Stimulated activated CD4-positive, alpha-beta T cell treated with anti-CD3 and anti-CD28 coated beads, Interleukin-1b, Interleukin-23, amount 100 ng/mL, for 24 hours (primary cell): ENCODE results near the gene ADAMTSL1.

Source experiments
- DNase-seq, 4 experiments: peaks; one replicate each; pipeline ENCODE4 v3.0.0-alpha.2; 2020; ENCODE audit warnings: low read depth in 4 of 4, low spot score in 1 of 4

ADAMTSL1 gene

DNA sequence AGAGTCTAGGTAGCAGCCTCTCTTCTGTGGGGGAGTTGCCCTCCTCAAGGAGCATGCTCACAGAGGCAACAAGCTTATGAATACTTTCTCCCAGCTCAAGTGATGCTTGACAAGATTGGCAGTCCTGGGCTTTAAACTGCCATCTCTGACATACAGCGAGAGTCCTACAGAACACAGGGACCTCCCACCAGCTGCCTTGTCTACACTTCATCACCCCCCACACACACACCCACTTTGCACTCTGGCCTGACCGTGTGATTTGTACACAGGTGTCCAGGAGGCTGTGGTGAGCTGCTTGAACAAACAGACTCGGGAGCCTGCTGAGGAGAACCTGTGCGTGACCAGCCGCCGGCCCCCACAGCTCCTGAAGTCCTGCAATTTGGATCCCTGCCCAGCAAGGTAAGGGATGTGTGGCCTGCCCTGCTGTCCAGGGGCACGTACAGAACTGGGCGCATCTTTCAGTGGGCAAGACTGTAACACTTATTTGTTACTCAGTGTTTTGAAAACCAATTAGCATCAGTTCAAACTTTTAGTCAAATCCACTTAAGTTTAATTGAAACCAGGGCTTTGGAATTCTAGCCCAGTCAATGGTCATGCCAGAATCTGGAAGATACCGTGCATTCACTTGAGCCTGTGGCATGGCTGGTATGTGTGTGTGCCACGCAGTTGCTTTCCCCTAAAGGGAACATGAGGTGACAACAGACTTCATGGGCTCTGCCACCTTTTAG is 247.5 kb downstream of the ADAMTSL1 start:
- DNase-seq = no peak

DNA sequence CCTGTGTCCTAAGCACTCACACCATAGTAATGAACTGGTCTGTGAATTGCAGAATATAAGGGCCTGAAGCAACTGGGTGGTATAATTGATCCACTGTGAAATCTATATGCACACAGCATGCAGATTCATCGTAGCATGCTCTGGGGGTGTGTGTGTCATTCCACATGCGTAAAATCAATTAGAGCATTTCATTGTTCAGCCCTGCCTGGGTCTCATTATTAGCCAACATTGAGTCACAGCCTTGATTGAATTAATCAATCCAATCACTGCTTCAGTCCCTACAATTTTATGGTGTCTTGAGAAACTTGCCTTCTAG is 248.0 kb downstream of the ADAMTSL1 start:
- no peak for DNase-seq

DNA sequence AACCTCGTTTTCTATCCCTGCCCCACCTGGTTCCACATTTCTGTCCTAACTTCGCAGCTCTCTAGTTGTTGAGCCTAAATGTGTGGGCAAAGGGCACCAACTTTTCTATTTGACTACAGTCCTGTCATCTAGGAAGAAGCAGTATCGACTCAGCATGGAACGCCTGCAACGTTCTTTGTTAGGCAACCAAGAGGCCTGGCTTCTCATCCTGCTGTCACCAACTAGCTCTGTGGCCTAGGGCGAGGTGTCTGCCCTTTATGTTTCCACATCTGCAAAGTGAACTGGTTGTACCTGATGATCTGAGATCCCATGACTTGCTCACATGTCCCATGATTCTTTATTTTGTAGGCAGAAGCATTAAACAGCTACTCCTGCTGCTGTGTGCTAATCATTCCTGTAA is 248.9 kb downstream of the ADAMTSL1 start:
- no peak for DNase-seq

DNA sequence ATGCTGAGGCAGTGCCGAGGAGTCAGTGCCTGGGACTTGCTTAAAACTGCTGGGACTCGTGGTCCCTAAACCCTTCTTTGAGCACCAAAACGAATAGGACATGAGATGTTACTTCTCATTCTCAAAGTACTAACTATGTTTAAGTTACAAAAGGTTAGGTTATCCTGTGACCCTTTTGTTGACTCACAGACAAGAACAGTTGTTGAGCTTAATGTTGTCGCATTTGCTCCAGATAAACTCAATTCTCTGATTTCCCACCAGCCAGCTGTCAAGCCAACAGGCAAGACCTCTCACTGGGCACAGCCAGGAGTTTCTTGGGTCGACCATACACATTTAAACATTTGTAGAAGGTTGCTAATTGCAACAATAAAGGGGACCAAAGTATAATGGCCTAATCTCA is 249.4 kb downstream of the ADAMTSL1 start:
- no peak for DNase-seq

DNA sequence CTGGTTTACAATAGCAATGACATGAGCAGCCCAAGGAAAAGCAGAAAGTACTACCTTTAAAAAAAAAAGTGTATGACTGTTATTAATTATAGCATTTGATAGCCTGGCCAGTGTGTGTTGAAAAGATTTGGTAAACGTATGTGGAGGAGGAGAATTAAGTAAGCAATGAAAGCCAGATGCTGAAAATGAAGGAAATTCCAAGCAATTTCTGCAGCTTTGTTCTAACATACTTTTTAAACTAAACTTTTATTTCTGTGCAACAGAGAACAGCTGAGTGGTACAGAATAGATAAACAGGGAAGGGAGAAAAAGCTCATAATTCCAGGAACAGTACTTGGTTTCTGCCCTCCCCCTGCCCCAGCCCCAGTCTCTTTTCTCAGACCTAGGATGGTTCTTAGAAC is 252.6 kb downstream of the ADAMTSL1 start:
- no peak for DNase-seq

DNA sequence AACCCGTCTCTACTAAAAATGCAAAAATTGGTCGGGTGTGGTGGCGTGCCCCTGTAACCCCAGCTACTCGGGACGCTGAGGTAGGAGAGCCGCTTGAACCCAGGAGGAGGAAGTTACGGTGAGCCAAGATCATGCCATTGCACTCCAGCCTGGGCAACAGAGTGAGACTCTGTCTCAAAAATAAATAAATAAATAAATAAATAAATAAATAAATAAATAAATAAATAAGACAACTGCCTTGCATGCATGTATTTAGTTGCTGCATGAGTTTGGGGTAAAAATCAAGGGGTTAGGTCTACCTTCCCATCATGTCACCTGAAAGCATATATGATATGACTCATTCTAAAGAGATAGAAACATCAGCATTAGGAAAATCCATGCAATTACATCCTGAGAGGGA is 254.0 kb downstream of the ADAMTSL1 start:
- DNase-seq = no peak

DNA sequence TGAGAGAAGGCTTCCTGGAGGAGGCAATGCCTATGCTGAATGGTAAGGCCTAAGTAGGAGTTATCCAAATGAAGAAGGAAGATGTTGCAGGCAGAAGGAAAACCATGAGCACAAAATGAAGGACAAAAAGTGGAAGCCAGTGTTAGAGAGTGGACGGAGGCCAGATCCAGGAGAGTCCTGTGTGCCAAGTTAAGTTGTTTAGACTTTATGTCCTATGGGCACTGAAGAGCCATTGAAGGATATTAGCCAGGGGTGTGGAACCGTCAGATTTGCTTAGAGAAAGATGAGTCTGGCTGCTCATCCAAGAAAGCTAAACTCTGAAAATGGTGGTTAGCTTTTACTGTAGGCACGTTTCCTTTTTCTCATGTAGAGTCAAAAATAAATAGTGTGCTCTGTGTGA is 254.7 kb downstream of the ADAMTSL1 start:
- DNase-seq = no peak

DNA sequence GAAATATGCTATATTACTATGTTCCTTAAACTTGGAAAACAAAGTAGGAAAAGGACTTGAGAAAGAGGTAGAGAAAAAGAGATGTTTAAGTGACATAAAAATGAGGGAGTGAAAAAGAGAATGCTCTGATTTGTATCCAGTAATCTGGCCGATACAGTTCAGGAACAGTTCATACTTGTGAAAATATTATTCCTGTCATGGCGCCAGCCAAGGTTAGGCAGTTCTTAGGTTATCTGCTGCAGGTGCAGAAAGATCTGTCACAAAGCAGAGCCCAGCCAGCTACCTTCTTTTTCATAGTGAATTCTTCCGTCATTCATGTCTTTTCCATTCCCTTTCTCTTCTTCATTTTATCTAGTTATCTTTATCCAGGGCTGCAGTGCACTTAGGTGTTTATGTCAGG is 256.3 kb downstream of the ADAMTSL1 start:
- no peak for DNase-seq

DNA sequence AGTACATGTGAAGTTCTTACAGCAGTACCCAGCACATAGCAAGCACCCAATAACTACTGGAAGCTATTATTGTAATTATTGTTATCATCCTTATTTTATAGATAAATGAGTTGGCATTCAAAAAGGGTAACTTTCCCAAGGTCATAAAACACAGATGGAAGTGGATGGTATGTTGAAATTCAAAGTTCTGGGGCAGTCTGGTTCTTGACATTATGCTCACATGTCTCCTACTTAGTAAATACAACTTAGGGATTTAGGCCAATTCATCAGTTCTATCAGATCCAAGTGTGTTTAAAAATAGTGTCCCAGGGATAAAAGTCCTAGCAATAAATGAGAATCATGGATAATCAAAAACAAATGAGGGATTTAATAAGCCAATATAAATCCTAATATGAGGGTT is 265.2 kb downstream of the ADAMTSL1 start:
- DNase-seq = no peak

DNA sequence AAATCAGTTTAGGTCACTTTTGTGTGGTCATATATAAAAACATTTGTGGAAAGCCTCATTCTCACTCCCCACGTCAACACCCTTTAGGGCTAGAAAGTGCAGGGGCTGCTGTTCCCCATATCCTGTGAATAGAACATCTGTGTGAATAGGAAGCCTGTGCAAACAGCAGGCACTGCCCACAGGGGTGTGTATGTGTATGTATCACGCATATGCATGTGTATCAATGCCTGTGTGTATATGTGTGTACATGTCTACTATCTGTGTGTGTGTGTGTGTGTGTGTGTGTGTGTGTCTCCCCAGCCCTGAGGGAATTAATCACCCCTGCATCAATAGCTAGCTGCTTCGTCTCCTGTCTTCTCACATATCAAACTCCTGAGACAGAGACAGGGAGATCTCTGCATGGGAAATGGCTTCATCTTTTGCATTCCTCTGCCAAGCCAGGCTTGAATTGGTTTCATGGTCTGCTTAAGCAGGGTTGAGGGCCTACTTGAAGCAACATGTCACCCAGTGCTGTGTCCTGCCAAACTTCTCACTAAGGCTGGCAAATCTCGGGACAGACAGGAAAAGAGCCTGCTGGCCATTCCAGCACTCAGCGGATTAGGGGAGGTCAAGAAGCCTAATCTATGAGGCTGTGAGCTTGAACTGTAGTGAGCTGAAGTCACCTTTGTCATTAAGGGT is 265.8 kb downstream of the ADAMTSL1 start:
- no peak for DNase-seq

DNA sequence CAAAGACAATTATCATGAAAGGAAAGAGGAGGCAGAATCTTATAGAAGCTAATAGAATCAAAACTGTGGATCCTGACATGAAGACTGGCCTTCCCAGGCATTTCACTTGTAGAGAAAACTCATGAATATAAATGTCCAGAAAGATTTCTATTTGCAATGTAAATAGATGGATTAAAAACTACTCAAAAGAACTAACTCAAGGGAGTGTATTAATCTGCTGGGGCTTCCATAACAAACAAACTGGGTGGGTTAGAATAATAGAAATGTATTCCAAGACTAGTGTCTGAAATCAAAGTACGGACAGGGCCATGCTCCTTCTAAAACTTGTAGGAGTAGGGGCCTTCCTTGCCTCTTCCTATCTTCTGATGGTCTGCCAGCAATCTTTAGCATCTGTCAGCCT is 267.4 kb downstream of the ADAMTSL1 start:
- no peak for DNase-seq

DNA sequence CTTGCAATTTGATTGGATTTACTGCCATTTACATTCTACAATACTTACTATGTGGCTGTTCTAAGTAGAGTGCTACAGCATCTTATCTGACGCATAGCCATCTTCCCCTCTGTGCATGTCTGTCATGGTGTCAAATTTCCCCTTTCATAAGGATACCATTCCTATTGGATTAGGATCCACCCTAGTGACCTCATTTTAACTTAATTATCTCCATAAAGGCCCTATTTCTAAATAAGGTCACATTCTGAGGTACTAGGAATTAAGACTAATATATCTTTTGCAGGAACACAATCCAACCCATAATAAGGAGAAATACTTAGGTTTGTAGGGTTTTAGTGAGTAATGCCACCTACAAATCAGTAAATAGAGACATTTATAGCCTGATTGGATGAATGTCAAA is 268.0 kb downstream of the ADAMTSL1 start:
- DNase-seq = no peak

DNA sequence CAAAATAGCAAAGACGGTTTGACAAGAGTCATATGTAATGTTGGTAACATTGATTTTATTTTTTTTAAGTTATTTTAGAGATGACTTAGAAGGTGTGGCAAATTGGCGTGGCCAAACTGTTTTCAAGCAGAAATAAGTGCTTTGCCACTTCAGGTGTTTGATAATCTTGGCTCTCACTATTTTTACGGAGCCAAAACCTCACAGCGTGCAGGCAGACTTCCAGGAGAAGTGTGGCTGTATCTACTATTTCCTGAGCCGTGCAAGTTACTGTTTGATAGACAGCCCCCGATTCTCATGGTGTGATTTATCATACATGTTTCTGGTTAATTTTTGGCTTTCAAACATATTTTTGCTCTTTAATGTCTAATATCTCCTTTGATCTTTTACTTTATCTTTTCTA is 269.5 kb downstream of the ADAMTSL1 start:
- DNase-seq = no peak

DNA sequence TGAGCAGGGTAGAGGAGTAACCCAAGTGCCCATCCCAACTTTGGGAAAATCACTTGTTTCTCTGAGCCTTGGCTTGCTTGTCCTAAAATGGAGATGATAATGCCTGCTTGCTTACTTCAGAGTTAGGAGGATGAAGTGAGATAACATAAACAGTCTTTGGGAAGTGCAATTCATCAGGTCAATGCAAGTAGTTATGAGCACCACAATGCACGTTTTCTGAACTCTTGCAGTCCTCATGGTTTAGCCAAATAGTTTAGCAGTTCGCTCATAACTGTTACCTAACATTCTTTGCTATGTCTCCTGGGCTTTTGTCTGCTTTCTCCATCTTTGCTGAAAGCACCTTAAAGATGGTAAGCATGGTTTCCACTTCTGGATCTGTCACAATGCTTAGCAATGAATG is 270.0 kb downstream of the ADAMTSL1 start:
- DNase-seq = no peak

DNA sequence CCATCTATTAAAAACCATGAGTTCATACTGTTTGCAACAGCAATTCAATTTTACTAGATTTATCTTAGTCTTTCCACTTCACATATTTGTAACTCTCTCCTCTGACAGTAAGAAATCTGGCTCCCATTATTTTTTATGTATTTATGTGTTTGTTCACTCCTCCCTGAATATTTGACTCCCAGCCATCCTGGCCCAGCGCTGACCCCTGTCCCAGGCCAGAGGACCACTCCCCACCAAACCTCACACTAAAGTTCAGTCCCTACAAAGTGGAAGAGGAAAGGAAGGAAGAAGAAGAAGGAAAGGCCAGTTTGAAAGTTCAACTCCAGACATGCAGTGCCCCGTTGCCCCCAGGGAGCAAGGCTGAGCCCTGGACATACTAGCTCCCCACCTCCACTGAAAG is 271.8 kb downstream of the ADAMTSL1 start:
- DNase-seq = no peak

DNA sequence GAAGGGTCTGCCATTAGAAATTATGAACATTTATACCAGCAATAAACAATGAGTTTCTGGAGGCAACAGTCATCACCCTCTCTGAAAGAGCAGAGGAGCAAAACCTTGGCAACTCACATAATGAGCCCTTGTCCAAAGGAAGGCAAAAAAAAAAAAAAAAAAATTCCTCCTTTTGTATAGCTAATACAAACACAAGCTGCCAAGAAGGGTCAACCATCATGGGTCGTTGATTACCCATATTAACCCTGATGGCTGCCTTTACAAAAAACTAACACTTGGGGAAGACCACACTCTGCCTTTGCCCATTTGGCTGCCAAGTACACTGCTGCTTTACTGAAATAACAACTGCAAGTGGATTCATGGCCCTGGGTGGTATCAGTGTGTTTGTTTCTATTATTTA is 272.7 kb downstream of the ADAMTSL1 start:
- DNase-seq = no peak

DNA sequence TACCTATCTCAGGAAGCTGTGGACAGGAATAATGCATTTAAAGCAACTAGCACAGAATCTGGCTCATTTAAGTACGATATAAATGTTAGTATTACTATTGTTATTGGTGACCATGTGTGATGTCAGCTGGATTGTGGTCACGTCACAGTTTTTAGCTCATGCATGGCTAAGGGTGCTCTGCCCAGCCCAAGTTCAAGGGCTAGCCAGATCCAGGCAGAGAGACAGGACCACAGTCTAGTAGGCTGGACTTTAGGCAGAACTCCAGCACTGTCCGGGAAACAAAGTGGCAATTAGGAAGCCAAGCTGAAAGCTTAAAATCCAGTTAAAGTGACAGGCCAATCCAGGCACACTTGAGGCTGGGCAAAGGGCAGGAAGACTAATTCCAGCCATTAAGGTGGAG is 273.6 kb downstream of the ADAMTSL1 start:
- DNase-seq = no peak

DNA sequence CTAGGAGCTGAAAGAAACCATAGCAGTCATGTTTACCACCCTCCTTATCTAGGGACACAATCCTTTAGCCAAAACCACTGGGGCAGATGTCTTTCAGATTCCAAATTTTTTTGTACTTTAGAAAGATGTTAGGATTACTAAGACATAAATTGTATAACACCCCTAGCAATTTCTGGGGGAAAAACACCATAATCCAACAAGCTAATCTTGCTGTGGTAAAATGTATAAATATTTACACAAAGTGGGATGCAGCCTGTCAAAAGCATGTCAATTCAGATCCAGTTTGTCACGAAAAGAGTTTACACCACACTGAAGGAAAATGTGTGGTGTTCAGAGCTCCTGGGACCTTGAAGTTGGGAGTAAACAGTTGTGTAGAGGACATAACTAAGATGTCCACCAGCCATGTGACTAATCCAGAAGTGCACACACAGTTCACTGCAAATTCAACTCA is 274.3 kb downstream of the ADAMTSL1 start:
- no peak for DNase-seq

DNA sequence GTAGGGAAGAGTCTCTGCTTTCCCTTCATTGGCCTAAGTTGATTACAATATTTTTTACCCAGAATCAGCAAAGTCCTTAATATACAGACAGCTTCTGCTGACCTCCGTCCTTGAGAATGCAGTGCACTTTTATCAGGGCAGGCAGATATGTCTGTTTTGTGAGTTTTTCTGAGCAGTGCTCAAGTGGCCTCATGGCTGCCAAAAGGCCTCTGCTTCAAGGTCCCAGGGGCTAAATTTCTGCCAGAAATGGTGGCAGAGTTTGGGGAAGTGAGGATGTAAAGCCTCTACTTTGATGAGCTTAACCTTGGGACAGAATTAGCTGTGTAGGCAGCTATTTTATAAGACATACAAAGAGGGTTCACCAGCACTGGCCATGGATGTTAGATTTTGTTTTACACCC is 275.8 kb downstream of the ADAMTSL1 start:
- DNase-seq = no peak

DNA sequence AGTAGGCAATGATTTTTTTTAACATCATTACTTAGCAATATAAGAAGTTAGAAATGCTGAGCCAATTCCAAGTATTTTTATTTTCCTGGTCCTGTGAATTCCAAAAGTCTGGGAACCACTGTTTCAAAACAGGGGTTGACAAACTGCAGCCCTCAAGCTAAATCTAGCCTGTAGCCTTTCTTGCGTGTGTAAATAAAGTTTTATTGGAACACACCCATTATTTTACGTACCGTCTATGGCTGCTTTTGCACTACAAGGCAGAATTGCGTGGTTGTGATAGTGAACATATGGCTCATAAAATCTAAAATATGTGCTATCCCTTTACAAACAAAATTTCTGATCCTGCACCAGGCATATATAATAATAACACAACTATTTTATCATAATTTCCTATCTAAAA is 280.0 kb downstream of the ADAMTSL1 start:
- no peak for DNase-seq

DNA sequence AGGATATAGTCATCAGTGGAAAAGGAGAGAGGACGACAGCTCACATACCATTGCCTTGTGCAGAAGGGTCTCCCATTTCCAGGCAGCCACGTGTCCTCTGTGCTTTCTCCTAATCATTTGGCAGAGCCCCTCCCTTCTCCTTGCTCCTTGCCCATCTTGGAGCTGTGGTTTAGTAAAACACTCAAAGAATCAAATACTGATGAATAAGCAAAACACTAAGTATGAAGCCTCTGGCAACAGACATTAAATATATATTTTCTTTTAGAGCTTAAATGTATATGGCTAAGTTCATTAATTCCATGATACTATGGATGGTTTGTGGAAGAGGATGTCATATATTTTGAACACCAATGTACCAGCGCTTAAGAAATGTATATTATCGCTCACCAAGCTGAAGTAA is 280.6 kb downstream of the ADAMTSL1 start:
- DNase-seq = no peak

DNA sequence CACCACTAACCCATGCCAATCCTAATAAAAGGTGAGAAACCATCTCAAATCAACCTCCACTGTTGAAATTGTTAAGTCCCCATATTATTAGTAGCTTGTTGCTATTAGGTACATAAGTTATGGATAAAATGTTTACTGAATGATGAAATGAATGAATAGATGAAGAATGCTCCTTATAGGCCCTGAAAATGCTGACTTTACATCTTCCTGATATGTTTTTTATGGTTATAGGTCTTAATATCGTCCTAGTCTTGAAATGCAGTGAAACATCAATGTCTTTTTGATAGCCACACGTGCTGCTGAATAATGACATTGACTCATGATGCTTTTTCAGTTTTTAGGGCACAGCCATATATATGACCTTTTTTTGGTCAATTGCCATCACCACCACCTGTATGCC is 281.3 kb downstream of the ADAMTSL1 start:
- DNase-seq = no peak

DNA sequence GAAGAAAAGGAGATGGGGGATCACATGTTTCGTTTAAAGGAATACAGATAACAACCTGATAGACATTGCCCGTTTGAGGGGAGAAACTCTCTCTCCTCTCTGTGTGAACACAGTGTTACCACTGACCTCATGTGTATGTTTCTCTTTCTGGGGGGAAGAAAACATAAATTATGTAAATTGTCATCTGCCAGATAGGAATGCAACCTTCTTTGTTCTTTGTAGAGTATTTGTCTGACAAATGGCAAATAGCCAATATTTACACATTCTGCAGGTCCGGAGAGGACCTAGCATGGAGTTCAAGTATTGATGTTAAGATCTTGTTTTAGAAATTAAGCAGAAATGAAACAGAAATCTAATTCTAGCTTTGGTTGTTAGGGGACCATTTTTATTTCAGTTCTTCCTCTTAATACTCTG is 282.8 kb downstream of the ADAMTSL1 start:
- DNase-seq = no peak
